Dedifferentiated amniotic fluid mesenchymal stem cell (primary cell): Measurements from ENCODE around the gene KANK4.

Source experiments
- DNase-seq: peaks from one replicate; pipeline ENCODE4 v3.0.0-alpha.2; 2016; ENCODE audit errors: extremely low spot score

The KANK4 gene

DNA sequence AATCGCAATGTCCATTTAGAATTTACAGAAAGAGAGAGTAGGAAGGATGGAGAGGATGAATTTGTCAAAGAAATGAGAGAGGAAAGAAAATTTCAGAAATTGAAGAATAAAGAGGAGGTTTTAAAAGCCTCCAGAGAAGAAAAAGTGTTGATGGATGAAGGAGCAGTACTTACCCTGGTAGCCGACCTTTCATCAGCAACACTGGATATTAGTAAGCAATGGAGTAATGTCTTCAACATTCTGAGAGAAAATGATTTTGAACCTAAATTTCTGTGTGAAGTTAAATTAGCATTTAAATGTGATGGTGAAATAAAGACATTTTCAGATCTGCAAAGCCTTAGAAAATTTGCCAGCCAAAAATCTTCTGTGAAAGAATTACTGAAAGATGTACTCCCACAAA lies 112.0 kb downstream of the KANK4 start:
- no peak for DNase-seq

GRCh38 chr1:62198781-62199125 lies 120.5 kb downstream of the KANK4 start:
- DNase-seq = no peak

DNA sequence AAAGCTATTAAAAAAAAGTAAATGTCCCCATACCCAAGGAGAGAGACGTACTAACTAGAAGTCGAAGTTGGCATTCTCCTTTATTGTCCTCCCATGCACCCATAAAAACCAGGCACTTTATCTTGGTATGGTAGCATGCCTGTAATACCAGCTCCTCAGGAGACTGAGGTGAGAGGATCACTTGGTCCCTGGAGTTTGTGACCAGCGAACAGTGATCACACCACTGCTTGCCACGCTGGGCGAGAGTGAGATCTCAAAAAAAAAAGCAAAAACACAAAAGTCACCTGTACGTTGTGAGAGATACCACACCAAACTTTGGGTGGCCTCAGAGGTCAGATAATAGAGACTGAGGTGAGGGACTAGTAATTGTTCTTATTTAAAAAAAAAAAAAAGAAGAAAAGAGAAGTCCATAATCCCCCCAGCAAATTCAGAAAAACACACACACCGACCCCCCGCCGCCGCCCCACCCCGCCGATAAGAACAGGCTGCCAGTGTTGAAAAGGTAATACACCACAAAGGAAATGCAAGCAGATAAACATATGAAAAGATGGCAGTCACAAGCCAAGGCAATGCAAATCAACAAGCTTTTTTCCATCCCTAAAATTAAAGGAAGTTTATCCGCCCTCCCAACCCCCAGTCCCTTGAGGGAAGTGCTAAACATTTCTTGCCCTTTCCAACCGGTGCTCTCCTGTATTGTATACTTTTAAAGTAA lies 121.0 kb downstream of the KANK4 start:
- no peak for DNase-seq

GRCh38 chr1:62196086-62196690 lies 123.0 kb downstream of the KANK4 start:
- no peak for DNase-seq

GRCh38 chr1:62194651-62195544 lies 124.3 kb downstream of the KANK4 start, which contains the start of gene L1TD1:
L1TD1 (plus strand) TSS chr1:62194849; CDS start chr1:62206629, 11,780 bp downstream.
- DNase-seq = no peak

DNA sequence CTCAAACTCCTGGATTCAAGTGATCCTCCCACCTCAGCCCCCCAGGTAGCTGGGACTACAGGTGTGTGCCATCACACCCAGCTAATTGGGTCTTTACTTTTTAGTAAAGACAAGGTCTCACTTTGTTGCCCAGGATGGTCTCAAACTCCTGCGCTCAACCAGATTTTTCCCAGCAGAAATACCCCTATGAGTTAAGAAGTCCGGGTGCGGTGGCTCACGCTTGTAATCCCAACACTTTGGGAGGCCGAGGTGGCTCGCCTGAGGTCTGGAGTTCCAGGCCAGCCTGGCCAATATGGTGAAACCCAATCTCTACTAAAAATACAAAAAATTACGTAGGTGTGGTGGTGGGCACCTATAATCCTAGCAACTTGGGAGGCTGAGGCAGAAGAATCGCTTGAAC lies 131.1 kb downstream of the KANK4 start:
- DNase-seq = no peak

DNA sequence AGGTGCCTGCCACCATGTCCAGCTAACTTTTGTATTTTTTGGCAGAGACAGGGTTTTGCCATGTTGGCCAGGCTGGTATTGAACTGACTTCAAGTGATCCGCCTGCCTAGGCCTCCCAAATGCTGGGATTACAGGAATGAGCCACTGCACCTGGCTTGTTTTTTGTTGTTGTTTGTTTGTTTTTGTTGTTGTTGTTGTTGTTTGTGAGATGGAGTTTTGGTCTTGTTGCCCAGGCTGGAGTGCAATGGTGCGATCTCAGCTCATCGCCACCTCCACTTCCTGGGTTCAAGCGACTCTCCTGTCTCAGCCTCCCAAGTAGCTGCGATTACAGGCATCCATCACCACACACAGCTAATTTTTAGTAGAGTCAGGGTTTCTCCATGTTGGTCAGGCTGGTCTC lies 131.7 kb downstream of the KANK4 start:
- DNase-seq = no peak
